Fibroblast of skin of left quadriceps (primary cell): ENCODE measurements around the gene APC2.

Experiments used
- DNase-seq, 2 experiments: peaks; one replicate each; pipeline ENCODE4 v3.0.0-alpha.2; 2013; ENCODE audit warnings: low read depth in 2 of 2

Gene APC2

DNA sequence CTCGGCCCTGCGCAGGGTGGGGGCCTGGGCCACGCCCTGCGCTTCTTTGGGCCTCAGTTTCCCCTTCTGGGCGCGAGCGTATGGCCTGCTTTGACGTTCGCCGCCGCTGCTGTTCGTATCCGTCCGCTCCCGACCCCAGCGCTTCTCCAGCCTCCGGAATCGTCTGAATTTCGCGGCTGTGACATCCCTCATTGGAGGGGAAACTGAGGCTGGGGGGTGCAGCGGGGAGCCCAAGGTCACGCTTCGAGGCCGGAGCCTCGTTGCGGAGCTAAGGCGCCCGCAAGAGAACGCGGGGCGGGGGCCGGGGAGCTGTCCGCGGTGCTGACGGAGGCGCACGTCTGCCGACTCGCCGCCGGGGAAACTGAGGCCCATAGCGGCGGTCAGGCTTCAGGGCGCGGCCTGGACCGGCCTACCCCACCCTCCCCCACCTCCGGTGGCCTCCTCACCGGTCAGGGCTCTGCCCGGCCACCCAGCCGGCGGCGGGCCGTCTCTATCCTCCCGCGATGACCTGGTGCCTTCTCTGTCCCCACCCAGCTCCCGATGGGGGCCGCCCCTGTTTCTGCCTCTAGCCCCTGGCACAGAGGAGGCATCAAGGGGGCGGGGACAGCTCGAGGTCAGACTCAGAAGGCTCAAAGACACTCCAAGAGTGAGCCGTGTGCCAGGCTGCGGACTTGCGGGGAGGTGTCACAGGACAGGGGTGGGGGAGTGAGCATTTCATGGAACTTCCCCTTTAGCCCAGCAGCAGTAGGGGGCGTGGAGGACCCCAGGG lies 3.0 kb upstream of the APC2 start:
- no peak for DNase-seq

DNA sequence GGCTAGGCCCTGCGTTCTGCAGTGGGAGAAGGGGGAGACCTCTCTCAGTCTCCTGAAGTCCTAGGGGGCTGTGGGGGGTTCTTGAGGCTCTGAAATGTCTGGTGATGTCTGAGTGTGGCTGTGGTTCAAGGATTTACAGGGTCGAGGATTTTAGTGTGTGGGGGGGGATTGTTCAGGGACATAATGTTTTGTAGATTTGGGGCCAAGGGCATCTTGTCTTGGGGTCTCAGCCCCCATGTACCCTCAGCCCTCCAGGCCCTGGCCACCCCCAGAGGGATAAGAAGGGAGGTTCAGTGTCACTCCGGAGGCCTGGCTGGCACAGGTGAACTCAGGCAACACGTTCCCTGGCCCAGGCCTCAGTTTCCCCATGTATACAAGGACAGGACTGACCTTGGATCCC lies 2.4 kb upstream of the APC2 start:
- no peak for DNase-seq

DNA sequence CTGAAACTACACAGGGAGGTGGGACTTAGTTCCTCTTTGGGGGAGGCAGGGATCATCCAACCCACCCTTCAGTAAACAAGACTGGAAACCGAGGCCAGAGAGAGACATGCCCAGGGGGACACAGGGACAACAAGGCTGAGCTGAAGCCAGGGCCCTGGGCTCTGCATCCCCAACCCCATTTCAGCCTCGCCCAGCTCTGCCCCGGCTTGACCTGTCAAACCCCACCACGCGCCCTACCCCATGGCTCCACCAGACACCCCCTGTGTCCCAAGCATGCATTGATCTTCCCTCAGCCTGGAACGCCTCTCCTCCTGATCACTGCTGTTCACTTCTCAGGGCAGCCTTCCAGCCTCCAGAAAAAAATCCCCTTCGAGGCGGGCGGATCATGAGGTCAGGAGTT lies 2.0 kb upstream of the APC2 start:
- no peak for DNase-seq

DNA sequence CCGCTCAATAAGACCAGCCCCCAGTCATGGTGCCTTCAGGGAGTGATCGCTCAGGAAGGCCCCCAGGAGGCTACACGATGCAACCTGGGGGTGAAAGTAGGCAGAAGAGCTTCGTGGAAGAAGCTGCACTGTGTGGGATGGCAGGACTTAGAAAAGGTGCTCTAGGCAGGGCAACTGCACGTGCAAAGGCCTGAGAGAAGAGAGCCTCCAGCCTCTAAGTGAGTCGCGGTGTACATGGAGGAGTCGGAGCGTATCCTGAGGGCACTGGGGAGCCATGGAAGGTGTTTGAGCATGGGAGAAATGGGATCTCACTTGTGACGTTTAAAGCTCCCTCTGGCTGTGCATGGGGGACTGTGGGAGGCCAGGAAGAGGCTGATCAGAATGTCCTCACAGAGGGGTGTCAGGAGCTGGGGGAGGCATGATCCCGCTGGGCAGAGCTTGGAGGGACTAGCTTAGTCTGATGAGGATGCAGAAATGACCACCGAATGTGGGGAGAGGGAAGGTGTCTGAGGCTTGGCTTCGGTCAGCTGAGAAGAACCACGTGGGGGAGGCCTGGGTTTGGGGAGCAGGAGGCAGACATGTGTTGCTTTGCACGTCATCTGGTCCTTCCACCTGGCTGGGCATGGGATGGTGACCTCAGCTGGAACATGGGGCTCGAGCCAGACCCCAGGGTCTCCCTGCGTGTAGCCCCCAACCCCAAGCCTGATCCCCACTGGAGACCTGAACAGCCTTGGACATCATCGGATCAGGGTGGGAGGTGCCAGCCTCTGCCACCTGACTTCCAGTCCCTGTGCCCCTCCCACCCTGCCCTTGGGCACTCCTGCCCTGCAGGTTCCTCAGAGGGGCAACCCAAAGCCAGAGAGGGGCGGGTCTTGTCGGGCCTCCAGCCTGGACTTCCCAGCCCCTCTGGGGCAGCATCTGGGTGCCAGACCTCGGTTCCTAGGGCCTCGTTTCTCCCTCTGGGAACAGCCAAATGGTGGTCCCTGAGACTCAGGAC lies 1.1 kb downstream of the APC2 start:
- no peak for DNase-seq

DNA sequence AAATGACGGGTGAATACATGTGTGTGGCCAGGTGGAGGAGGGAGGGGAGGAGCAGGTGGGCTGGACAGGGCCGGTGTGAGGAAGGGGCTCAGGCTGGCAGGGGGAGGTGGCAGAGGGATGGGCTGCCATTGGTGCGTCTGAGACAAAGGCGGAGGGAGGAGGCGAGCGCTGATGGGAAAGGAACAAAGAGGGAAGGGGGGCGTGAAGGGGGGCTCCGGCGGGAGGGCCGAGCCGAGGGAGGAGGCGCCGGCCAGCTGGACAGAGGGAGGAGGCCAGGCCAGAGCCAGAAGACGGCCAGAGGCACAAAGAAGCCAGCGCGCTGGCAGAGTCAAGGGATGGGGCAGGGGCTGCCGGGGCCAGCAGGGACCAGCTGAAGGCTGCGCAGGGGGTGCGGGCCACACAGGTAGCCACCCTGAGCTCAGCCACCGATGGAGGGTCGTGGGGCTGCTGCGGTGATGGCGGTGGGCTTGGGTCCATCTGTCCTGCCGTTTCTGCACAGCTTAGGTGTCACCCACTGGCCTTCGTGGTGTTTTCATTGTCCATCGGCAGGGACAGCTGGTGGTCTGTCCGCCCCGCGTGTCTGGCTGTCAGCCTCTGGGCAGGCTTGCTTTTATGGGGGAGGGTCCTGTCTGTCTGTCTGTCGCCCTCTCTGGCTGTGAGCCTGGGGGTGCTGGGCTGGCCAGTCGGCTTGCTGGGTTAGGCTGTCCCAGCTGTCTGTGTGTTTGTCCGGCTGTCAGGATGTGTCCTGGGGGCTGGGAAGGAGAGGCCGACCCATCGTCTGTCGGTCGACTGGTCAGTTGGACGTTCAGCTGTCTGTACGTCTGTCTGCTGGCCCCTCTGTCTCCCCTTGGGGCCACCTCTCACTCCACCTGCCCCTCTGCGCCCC lies 2.2 kb downstream of the APC2 start:
- no peak for DNase-seq

DNA sequence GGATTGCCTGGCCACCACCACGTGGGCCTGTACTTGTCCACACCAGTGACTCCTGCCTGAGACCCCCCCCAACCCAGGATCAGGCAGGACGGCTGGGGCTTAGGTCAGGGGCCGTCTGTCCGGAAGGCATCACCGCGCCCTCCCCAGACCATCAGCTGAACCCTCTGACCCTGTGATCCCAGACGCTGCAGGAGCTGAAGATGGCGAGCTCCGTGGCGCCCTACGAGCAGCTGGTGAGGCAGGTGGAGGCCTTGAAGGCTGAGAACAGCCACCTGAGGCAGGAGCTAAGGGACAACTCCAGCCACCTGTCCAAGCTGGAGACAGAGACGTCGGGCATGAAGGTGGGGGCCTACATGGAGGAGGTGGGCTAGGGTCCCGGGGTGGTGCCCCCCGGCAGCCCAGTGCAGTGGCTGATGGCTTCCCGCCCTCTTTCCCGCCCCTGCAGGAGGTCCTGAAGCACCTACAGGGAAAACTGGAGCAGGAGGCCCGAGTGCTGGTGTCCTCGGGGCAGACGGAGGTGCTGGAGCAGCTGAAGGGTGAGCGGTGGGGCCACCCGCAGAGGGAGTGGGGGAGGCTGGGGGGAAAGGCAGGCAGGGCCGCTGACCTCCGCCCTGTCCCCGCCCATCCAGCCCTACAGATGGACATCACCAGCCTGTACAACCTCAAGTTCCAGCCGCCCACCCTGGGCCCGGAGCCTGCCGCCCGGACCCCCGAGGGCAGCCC lies 3.0 kb downstream of the APC2 start:
- no peak for DNase-seq

DNA sequence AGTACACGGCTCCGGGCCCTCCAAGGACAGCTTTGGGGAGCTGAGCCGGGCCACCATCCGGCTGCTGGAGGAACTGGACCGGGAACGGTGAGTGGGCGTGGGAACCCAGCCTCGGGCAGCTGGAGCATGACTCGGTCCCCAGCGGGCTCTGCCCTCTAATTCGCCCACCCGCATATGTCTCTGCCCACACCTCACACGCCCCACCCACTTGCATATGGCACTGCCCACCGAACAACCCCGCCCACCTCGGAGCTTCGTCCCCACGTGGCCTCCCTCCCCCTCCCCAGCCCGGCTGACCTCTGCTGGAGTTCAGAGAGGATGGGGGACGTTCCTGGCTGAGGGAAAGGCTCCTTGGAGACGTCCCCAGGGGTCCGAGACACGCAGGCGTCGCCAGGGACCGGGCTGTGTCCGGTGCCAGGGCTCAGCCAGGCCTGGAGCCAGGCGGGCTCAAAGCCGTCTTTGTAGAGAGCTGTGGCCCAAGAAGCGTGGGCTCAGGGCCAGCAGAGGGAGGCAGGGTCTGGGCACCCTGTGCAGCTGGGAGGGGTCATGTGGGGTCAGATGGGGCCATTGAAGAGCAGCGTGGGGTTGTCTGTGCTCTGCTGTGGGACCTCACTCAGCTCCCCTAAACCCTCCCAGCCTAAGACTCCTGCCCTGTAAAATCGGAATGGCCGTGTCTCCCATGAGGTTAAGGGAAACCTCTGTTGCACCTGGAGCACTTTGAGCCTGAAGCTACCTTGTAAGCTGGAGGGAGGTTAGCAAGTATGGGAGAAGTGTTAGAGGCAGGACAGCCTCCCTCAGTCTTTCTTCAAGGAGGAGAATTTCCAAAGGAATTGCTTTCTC lies 3.8 kb downstream of the APC2 start:
- no peak for DNase-seq

DNA sequence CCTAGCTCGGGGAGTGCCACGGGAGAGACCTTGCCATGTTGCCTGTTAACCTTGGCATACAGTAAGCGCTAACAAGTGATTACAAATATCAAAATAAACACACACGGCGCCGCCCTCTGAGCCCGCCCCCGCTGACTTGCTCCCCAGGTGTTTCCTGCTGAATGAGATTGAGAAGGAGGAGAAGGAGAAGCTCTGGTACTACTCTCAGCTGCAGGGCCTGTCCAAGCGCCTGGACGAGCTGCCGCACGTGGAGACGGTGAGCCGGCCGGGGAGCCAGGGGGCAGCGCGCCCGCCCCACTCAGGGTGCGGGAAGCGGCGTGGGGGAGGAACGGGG lies 5.0 kb downstream of the APC2 start:
- DNase-seq = no peak

DNA sequence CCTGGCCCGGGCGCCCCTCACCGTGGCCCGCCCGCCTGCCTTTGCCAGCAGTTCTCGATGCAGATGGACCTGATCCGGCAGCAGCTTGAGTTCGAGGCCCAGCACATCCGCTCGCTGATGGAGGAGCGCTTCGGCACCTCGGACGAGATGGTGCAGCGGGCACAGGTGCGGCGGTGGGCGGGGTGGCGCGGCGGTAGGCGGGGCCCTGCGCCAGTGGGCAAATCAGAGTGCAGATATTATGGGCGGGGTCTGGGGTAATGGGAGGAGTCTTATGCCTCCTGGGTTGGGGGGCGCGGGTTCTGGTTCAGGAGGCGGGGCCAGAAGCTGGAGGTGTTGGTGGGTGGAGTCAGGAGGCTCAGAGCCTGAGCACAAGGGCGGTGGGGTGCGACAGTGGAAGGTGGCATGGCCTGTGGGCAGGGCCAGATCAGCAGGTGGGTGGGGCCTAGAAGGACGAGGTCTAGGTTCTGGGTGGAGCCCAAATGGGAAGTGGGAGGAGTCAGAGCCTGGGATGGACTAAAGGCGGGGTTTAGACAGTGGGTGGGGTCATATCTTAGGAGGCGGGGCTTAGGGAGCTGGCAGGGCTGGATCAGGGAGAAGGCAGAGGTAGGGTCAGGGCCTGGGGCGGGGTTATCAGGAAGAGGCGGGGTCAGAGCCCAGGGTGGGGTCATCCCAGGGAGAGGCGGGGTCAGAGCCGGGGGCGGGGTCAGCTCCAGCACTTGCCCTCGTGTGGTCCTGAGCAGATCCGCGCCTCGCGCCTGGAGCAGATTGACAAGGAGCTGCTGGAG lies 5.6 kb downstream of the APC2 start:
- no peak for DNase-seq

DNA sequence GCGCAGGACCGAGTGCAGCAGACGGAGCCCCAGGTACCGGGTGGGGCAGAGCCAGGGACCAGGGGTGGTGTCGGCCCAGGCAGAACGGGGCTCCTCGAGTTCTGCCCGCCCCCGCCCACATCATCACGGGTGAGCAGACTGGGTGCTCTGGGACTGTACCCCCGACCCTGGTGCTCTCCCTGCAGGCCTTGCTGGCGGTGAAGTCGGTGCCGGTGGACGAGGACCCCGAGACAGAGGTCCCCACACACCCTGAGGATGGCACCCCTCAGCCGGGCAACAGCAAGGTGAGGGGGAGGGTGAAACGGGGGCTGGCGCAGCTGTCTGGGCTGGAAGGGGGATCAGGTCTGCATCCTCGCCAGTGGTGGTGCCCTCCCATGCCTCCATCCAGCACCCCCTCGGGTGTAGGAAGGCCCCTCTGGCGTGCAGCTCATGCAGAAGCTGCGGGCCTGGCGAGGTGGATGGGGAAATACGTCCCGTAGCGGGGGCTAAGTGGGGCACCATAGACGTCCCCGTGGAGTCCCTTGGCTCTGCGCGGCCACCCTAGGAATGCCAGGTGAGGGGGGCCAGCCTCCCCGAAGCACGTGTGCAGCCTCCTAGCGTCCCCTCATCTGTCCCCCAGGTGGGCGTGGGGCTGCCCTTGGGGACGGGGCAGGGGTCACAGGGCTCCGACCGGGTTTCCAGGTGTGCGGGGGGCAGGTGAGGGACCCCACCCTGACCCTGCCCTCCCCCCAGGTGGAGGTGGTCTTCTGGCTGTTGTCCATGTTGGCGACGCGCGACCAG lies 6.4 kb downstream of the APC2 start:
- no peak for DNase-seq

DNA sequence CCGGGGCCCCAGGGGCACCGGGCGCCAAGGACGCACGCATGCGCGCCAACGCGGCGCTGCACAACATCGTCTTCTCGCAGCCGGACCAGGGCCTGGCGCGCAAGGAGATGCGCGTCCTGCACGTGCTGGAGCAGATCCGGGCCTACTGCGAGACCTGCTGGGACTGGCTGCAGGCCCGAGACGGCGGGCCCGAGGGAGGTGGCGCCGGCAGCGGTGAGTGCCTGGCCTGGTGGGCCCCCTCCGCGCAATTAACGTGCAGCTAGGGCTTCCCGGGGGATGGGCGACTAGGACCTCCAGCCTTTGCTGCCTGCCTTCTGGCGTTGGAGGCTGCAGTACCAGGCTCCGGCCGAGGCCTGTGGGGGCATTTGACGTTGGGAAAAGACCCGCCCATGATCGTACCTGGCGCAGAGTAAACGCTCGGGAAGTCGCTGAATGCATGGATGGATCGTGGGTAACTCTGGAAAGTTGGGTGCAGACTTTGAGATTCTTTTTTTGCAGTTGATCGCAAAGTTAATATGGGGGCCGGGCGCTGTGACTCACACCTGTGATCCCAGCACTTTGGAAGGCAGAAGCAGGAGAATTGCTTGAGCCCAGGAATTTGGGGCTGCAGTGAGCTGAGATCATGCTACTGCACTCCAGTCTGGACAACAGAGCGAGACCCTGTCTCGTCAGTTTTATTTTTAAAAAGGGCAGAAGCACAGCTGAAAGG lies 7.3 kb downstream of the APC2 start:
- no peak for DNase-seq

DNA sequence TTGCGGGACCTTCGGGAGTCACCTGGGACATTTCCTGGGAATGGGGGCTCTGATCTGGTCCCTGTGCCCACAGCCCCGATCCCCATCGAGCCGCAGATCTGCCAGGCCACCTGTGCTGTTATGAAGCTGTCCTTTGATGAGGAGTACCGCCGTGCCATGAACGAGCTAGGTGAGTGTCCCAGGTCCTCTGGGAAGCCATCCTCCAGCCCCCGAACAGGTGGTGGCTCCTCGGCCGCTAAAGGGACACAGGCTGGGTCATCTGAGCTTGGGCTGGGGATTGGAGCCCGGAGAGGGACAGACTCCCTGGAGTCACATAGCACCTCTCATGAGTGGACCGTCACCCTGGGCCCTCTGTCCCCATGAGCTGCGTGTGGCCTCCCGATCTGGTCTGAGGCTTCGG lies 8.0 kb downstream of the APC2 start:
- no peak for DNase-seq

DNA sequence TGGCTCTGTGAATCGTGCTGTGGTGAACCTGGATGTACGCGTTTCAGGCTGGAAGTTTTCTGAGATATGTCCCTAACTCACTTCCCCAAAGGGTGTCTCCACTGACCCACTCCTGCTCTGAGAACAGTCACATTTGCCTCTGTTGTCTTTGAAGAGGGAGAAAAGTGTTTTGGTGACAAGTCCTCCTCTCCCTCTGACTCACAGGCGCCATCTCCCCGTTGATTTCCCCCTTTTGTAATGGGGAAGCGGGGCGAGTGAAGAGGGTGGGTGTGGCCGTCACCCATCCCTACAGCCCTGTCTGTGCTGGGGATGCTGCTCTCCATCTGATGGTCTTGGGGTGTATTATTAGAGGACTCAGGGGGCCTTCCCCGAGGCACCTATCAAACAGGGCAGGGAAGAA lies 9.6 kb downstream of the APC2 start:
- DNase-seq = no peak

DNA sequence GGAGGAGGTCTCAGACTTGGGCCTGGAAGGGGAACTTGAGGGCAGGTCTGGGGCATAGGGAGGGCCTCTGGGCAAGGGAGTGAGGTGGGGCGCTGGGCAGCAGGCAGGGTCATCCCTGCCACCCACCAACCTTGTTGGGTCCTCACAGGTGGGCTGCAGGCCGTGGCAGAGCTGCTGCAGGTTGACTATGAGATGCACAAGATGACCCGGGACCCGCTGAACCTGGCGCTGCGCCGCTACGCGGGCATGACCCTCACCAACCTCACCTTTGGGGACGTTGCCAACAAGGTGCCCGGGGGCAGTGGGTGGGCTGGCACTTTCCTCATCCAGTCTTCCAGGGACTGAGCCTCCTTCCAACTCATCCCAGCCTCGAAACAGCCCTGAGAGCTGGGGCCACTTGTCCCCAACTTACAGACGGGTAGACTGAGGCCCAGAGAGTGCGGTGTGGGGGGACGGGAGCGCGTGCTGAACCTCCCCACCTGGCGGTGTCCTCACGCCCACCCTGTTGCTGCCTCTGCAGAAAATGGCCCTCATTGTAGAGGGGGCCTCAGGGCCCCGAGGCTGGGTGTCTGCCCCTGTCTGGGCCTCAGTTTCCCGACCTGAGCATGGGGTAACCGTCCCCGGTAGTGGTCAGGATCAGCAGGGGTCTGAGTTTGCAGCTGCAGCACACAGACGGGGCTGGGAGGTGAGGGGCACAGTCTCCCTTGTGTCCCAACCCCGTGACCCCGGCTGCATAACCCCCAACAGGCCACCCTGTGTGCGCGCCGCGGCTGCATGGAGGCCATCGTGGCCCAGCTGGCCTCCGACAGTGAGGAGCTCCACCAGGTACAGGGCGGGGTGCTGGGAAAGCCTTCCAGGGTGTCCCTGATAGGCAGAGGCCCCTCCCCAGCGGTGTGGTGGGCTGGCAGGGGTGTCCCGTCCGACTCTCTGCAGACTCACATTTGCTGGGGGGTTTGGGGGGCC lies 10.4 kb downstream of the APC2 start:
- DNase-seq = no peak

DNA sequence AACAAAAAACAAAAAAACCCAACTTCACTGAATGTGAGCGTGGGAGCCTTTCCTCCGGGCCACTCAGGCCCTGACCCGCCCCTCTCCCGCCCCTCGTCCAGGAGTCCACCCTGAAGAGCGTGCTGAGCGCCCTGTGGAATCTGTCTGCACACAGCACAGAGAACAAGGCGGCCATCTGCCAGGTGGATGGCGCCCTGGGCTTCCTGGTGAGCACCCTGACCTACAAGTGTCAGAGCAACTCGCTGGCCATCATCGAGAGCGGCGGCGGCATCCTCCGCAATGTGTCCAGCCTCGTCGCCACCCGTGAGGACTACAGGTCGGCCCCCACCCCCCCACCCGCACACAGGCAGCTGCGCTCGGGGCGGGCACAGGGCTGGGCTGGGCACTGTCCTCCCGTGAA lies 11.9 kb downstream of the APC2 start:
- DNase-seq = no peak

DNA sequence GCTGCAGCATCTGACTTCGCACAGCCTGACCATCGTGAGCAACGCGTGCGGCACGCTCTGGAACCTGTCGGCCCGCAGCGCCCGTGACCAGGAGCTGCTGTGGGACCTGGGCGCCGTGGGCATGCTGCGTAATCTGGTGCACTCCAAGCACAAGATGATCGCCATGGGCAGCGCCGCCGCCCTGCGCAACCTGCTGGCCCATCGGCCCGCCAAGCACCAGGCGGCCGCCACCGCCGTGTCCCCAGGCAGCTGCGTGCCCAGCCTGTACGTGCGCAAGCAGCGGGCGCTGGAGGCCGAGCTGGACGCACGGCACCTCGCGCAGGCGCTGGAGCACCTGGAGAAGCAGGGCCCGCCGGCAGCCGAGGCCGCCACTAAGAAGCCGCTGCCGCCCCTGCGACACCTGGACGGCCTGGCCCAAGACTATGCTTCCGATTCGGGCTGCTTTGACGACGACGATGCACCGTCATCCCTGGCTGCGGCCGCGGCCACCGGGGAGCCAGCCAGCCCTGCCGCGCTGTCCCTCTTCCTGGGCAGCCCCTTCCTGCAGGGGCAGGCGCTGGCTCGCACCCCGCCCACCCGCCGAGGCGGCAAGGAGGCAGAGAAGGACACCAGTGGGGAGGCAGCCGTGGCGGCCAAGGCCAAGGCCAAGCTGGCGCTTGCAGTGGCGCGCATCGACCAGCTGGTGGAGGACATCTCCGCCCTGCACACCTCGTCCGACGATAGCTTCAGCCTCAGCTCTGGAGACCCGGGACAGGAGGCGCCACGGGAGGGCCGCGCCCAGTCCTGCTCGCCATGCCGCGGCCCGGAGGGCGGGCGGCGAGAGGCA lies 15.5 kb downstream of the APC2 start:
- no peak for DNase-seq
